Measurements from ENCODE around the gene C1GALT1.

- TF ChIP-seq CTCF (IDR thresholded peaks at IDR 0.05) (no peak), POLR2AphosphoS5 (IDR thresholded peaks at IDR 0.05) (no peak), POLR2A (IDR thresholded peaks at IDR 0.05) (no peak), EP300 (IDR thresholded peaks at IDR 0.05; ENCODE audit: low read depth) (no peak)
These were observed 69.4 kb downstream of the C1GALT1 start for GRCh38 chr7:7251742-7252141.
